ENCODE results near the gene ETFB.
A peak's percentile ranks its signal among the peaks of the same experiment; 100 is the strongest.

The ETFB gene

GRCh38 chr19:51346742-51347141 is 19.4 kb downstream of the ETFB start:
- Histone ChIP-seq H3K27ac (ENCODE audit: low read depth, low read length) (no peak overlapping the region), H3K4me1 (ENCODE audit: insufficient read depth, low read length) (peaks cover 8% of the 10 kb centered on the region), H3K4me3 (ENCODE audit: low read length) (no peak overlapping the region), H3K27me3 (ENCODE audit: insufficient read depth, low read length) (peaks cover 1% of the 10 kb centered on the region; the same call in 1 of the 2 replicates), H3K9ac (ENCODE audit: low read depth, low read length) (no peak overlapping the region), H3K36me3 (ENCODE audit: insufficient read depth, low read length) (0 out of 2 replicates have a peak, but pooled peaks cover 8% of the 10 kb centered on the region), H3K9me3 (ENCODE audit: insufficient read depth, low read depth, low read length) (no peaks in the 10 kb centered on the region)
- 87% methylated on average over 17 of the region's 17 CpGs for WGBS

GRCh38 chr19:51345076-51345620 is 21.0 kb downstream of the ETFB start:
- Histone ChIP-seq H3K9me3 (ENCODE audit: insufficient read depth, low read depth, low read length) (no peaks in the 10 kb centered on the region), H3K27me3 (ENCODE audit: insufficient read depth, low read length) (peaks cover 17% of the 10 kb centered on the region), H3K4me3 (ENCODE audit: low read length) (no peak overlapping the region), H3K27ac (ENCODE audit: low read depth, low read length) (no peak overlapping the region), H3K36me3 (ENCODE audit: insufficient read depth, low read length) (0 out of 2 replicates have a peak, but pooled peaks cover 1% of the 10 kb centered on the region), H3K9ac (ENCODE audit: low read depth, low read length) (no peak overlapping the region), H3K4me1 (ENCODE audit: insufficient read depth, low read length) (peaks cover 8% of the 10 kb centered on the region)
- WGBS, result 94% methylated on average over 9 of the region's 9 CpGs

- peaks cover 18% of the 10 kb centered on the region for H3K27me3 ChIP-seq (ENCODE audit: insufficient read depth, low read length)
- no peak overlapping the region for H3K27ac ChIP-seq (ENCODE audit: low read depth, low read length)
- H3K9ac ChIP-seq (ENCODE audit: low read depth, low read length), result no peak overlapping the region
- no peaks in the 10 kb centered on the region for H3K36me3 ChIP-seq (ENCODE audit: insufficient read depth, low read length)
- peaks cover 12% of the 10 kb centered on the region for H3K4me1 ChIP-seq (ENCODE audit: insufficient read depth, low read length)
- WGBS, result 59% methylated on average over 9 of the region's 9 CpGs
- H3K4me3 ChIP-seq (ENCODE audit: low read length), result no peak overlapping the region
- H3K9me3 ChIP-seq (ENCODE audit: insufficient read depth, low read depth, low read length), result no peaks in the 10 kb centered on the region
These were observed 23.3 kb downstream of the ETFB start for GRCh38 chr19:51342631-51343569.

GRCh38 chr19:51341976-51342580 is 24.1 kb downstream of the ETFB start, which contains the start of gene VSIG10L:
VSIG10L (minus strand) TSS chr19:51342139; CDS start chr19:51342124, 15 bp downstream.
- Histone ChIP-seq H3K4me1 (ENCODE audit: insufficient read depth, low read length) (peaks cover 12% of the 10 kb centered on the region), H3K27ac (ENCODE audit: low read depth, low read length) (no peak within 1 kb of the TSS), H3K9ac (ENCODE audit: low read depth, low read length) (no peak within 1 kb of the TSS), H3K4me3 (ENCODE audit: low read length) (peak within 1 kb of the TSS; percentile 76; the same call in 1 of the 2 replicates), H3K27me3 (ENCODE audit: insufficient read depth, low read length) (peaks cover 18% of the 10 kb centered on the region), H3K36me3 (ENCODE audit: insufficient read depth, low read length) (no peaks in the 10 kb centered on the region), H3K9me3 (ENCODE audit: insufficient read depth, low read depth, low read length) (no peaks in the 10 kb centered on the region)
- 59% methylated on average over 3 of the region's 3 CpGs for WGBS

- peaks cover 18% of the 10 kb centered on the region for H3K27me3 ChIP-seq (ENCODE audit: insufficient read depth, low read length)
- H3K4me3 ChIP-seq (ENCODE audit: low read length), result peak overlapping the region; percentile 76; the same call in 1 of the 2 replicates
- H3K9ac ChIP-seq (ENCODE audit: low read depth, low read length), result no peak overlapping the region
- H3K9me3 ChIP-seq (ENCODE audit: insufficient read depth, low read depth, low read length), result no peaks in the 10 kb centered on the region
- no peaks in the 10 kb centered on the region for H3K36me3 ChIP-seq (ENCODE audit: insufficient read depth, low read length)
- WGBS, result 94% methylated on average over 18 of the region's 18 CpGs
- H3K27ac ChIP-seq (ENCODE audit: low read depth, low read length), result no peak overlapping the region
- peaks cover 12% of the 10 kb centered on the region for H3K4me1 ChIP-seq (ENCODE audit: insufficient read depth, low read length)
These were observed 25.1 kb downstream of the ETFB start for GRCh38 chr19:51341066-51341465.

GRCh38 chr19:51339687-51340656 is 26.2 kb downstream of the ETFB start:
- Histone ChIP-seq H3K36me3 (ENCODE audit: insufficient read depth, low read length) (no peaks in the 10 kb centered on the region), H3K27me3 (ENCODE audit: insufficient read depth, low read length) (peaks cover 18% of the 10 kb centered on the region), H3K4me1 (ENCODE audit: insufficient read depth, low read length) (peaks cover 12% of the 10 kb centered on the region), H3K9me3 (ENCODE audit: insufficient read depth, low read depth, low read length) (no peaks in the 10 kb centered on the region), H3K4me3 (ENCODE audit: low read length) (peak overlapping the region; percentile 76), H3K27ac (ENCODE audit: low read depth, low read length) (peak overlapping the region; percentile 52; the same call in 1 of the 2 replicates), H3K9ac (ENCODE audit: low read depth, low read length) (peak overlapping the region; percentile 70)
- under 1% methylated on average over 107 of the region's 107 CpGs for WGBS

- no peaks in the 10 kb centered on the region for H3K36me3 ChIP-seq (ENCODE audit: insufficient read depth, low read length)
- H3K4me3 ChIP-seq (ENCODE audit: low read length), result peak overlapping the region; percentile 76
- H3K4me1 ChIP-seq (ENCODE audit: insufficient read depth, low read length), result peaks cover 12% of the 10 kb centered on the region
- H3K27ac ChIP-seq (ENCODE audit: low read depth, low read length), result peak overlapping the region; percentile 52; the same call in 1 of the 2 replicates
- WGBS, result under 1% methylated on average over 10 of the region's 10 CpGs
- peak overlapping the region; percentile 67; the same call in 1 of the 2 replicates for H3K9ac ChIP-seq (ENCODE audit: low read depth, low read length)
- peaks cover 18% of the 10 kb centered on the region for H3K27me3 ChIP-seq (ENCODE audit: insufficient read depth, low read length)
- H3K9me3 ChIP-seq (ENCODE audit: insufficient read depth, low read depth, low read length), result no peaks in the 10 kb centered on the region
These were observed 26.9 kb downstream of the ETFB start for GRCh38 chr19:51339313-51339686.

- peak overlapping the region; percentile 67 for H3K9ac ChIP-seq (ENCODE audit: low read depth, low read length)
- no peaks in the 10 kb centered on the region for H3K36me3 ChIP-seq (ENCODE audit: insufficient read depth, low read length)
- H3K9me3 ChIP-seq (ENCODE audit: insufficient read depth, low read depth, low read length), result no peaks in the 10 kb centered on the region
- peaks cover 18% of the 10 kb centered on the region for H3K27me3 ChIP-seq (ENCODE audit: insufficient read depth, low read length)
- H3K27ac ChIP-seq (ENCODE audit: low read depth, low read length), result peak overlapping the region; percentile 52; the same call in 1 of the 2 replicates
- peaks cover 12% of the 10 kb centered on the region for H3K4me1 ChIP-seq (ENCODE audit: insufficient read depth, low read length)
- WGBS, result 11% methylated on average over 41 of the region's 43 CpGs
- peak overlapping the region; percentile 76 for H3K4me3 ChIP-seq (ENCODE audit: low read length)
These were observed 27.4 kb downstream of the ETFB start for GRCh38 chr19:51338563-51339312.

- WGBS, result 85% methylated on average over 19 of the region's 19 CpGs
- Histone ChIP-seq H3K4me1 (ENCODE audit: insufficient read depth, low read length) (peaks cover 12% of the 10 kb centered on the region), H3K36me3 (ENCODE audit: insufficient read depth, low read length) (no peaks in the 10 kb centered on the region; the same call in 1 of the 2 replicates), H3K9ac (ENCODE audit: low read depth, low read length) (peak overlapping the region; percentile 59; the same call in 1 of the 2 replicates), H3K9me3 (ENCODE audit: insufficient read depth, low read depth, low read length) (no peaks in the 10 kb centered on the region), H3K4me3 (ENCODE audit: low read length) (peak overlapping the region; percentile 76), H3K27me3 (ENCODE audit: insufficient read depth, low read length) (peaks cover 18% of the 10 kb centered on the region), H3K27ac (ENCODE audit: low read depth, low read length) (no peak overlapping the region)
These were observed 28.2 kb downstream of the ETFB start for GRCh38 chr19:51337861-51338562.
